Stimulated activated CD4-positive, alpha-beta T cell treated with anti-CD3 and anti-CD28 coated beads, Interleukin-15, amount 100 ng/mL, for 1 hour (primary cell): ENCODE results near the gene IPO7.

Experiments used
- DNase-seq, 2 donors: peaks; one replicate each; pipeline ENCODE4 v3.0.0-alpha.2; 2020; ENCODE audit warnings: low read depth in 1 of 2, low spot score in 1 of 2

IPO7 gene

DNA sequence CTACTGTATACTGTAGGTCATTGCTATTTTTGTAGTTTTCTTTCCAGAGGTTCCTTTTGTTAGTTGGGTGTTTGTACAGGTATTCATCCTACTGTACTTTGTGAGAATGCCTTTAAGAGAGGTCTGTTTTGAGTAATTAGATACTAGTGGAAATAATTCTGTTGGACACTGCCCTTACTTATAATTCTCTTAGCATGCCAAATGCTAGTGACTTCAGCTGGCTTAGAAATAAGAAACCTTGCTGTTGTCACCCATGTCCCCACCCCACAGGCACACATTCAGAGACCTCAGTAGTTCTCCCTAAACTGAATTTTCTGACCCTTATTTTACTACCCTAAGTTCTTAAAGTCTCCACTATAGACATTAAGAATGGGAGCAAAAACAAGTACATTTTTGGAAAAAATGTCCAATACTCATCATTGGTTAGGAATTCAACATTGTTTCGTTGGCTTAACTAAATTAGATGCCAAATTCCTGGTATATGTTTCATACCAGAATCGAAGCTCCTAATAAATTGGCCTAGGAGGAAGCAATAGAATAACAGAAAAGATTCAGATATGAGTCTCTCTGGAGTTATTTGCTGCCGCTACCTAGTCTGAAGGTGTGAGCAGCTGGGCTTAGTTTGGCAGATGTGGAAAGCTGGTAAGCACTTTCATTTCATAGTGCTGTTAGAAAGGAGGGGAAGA is 104.8 kb downstream of the IPO7 start:
- no peak for DNase-seq

DNA sequence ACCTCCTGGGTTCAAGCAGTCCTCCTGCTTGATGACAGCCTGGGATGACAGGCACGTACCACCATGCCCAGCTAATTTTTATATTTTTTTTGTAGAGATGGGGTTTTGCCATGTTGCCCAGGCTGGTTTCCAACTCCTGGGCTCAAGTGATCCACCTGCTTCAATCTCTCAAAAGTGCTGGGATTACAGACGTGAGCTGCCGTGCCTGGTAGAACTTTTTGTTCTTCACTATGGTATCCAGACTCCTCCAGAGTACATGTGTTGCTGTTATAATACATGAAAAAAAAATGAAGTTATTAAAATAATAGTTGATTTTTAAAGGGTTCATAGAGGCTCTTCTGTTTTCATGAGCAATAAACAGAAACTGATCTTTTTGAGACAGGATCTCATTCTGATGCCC is 105.9 kb downstream of the IPO7 start:
- DNase-seq, result no peak

DNA sequence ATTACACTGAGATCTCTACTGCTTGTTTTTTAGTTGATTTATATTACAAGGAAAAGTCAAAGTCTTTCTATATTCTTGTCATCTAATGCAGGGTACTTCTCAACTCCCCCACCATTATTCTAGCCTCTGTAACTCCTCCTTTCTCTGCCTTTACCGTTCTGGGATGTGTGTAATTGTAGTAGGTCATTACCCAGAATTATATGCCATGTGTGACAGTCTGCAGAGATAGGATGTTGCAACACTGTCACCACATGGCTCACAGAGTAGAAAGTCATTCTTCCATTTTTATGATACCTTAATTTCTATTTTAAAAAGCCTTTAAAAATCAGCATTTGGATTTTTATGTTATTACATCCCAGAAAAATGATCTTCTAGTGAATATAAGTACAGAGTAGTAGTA is 109.0 kb downstream of the IPO7 start:
- DNase-seq, result no peak

DNA sequence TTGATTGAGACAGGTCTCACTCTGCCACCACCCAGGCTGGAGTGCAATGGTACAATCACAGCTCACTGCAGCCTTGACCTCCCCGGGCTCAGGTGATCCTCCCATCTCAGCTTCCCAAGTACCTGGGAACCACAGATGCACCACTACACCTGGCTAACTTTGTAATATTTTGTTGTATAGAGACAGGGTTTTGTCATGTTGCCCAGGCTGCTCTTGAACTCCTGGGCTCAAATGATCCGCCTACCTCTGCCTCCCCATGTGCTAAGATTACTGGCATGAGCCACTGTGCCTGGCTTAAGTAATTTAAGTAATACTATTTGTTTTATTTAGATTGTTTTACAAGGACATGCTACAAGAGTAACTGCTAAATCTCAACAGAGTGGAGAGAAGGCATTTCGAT is 109.9 kb downstream of the IPO7 start:
- DNase-seq, result no peak

DNA sequence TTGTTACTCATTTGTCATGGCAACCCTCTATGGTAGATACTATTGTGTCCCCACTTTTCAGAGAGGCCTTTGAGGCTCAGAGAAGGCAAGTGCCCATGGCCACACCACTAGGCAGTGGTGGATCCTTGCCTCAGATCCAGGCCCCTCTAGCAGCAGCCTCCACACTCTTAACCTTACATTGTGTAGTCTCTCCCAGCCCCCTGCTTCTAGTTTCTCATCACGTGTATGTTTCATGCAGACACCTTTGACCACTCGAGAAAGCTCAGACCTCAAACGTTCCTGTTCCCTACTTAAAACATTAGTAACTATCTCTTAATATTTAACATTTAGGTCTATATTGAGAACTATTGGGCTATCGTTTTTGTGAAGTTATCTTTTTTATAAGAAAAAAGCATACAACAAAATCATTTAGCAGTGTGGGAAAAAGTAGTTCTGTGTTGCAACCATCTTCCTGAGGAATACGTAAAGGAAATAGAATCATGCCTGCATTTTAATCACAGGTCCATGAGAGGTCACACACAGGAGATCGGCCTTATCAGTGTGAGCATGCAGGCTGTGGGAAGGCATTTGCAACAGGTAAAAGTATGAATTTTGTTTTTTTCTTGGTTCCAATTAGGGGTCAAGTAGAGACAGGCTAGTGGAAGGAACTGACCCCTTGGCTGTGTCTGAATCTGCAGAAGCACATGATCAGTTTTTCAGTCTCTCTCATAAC is 111.5 kb downstream of the IPO7 start:
- no peak for DNase-seq
